Mammary epithelial cell (primary cell): Measurements from ENCODE around the gene CENPB.

Experiments used
- CTCF ChIP-seq, 2 donors: IDR thresholded peaks in 1 of 2; conservative IDR thresholded peaks in 1 of 2; 2 replicates each; pipeline ENCODE4 v1.5.1; 2011 to 2012; ENCODE audit warnings: inconsistent platforms in 2 of 2, low read length in 2 of 2, mild to moderate bottlenecking in 2 of 2, control low read depth in 1 of 2, low read depth in 1 of 2; ENCODE audit not compliant: insufficient read depth in 1 of 2; ENCODE audit errors: extremely low read depth in 1 of 2
- EZH2 ChIP-seq: IDR thresholded peaks from 2 replicates; pipeline ENCODE4 v1.6.1; 2012; ENCODE audit warnings: low read length, inconsistent platforms, borderline replicate concordance

- TF ChIP-seq CTCF (conservative IDR thresholded peaks at IDR 0.05 in 1 of 2, IDR thresholded peaks at IDR 0.05 in 1 of 2; ENCODE audit: extremely low read depth in 1 of 2, insufficient read depth in 1 of 2, low read depth in 1 of 2, low read length in 2 of 2) = no peak
- TF ChIP-seq EZH2 = no peak
Measured at GRCh38 chr20:3740615-3741301, 45.8 kb downstream of the CENPB start.
